PFSK-1 (cell line): ENCODE data around the gene CD72.

Source experiments
- POLR2AphosphoS5 ChIP-seq: IDR thresholded peaks from 2 replicates; pipeline ENCODE4 v1.6.1; 2012; ENCODE audit warnings: low read depth, mild to moderate bottlenecking, control low read depth, low read length, moderate library complexity
- SIN3A ChIP-seq: IDR thresholded peaks from 2 replicates; pipeline ENCODE4 v1.6.1; 2012; ENCODE audit warnings: mild to moderate bottlenecking, low read length, moderate library complexity, borderline replicate concordance; ENCODE audit not compliant: insufficient read depth

- TF ChIP-seq POLR2AphosphoS5 (no peak), SIN3A (no peak)
Measured at GRCh38 chr9:35662437-35662836, 44.2 kb upstream of the CD72 start.
